Heart right ventricle (tissue), 16 donors: ENCODE measurements around the gene ZNF750. TPM values are rescaled to one million over a fixed set of nuclear protein-coding genes. Genes with fewer than 3 reads are reported as not detected.
A peak's percentile ranks its signal among the peaks of the same experiment; 100 is the strongest.

Experiments used
- ATAC-seq, 8 donors: fragments of 200-7000 bp; cut with Tn5 transposase; one replicate each; pipeline ENCODE4 v1.9.1; 2020; ENCODE audit warnings: mild to moderate bottlenecking in 8 of 8, moderate library complexity in 8 of 8, moderate number of reproducible peaks in 1 of 8
- DNase-seq, 2 donors: peaks; one replicate each; pipeline ENCODE4 v3.0.0-alpha.2; 2020
- H3K27ac ChIP-seq, 10 donors: fragments of 200-600 bp; sonication (generic) in 2 of 10; one replicate each; pipeline versions ENCODE4 v1.5.0 to v1.8.0; 2020 to 2022; ENCODE audit warnings: mild to moderate bottlenecking in 3 of 10
- H3K27me3 ChIP-seq, 7 donors: fragments of 200-600 bp; one replicate each; pipeline ENCODE4 v1.8.0; 2021 to 2022; ENCODE audit warnings: mild to moderate bottlenecking in 2 of 7
- H3K36me3 ChIP-seq, 9 donors: fragments of 200-600 bp; sonication (generic) in 1 of 9; one replicate each; pipeline versions ENCODE4 v1.5.0 to v1.8.0; 2020 to 2022; ENCODE audit warnings: mild to moderate bottlenecking in 2 of 9
- H3K4me1 ChIP-seq, 9 donors: fragments of 200-600 bp; sonication (generic) in 1 of 9; one replicate each; pipeline versions ENCODE4 v1.5.0 to v1.8.0; 2020 to 2022; ENCODE audit warnings: mild to moderate bottlenecking in 4 of 9
- H3K4me3 ChIP-seq, 10 donors: fragments of 200-600 bp; sonication (generic) in 2 of 10; one replicate each; pipeline versions ENCODE4 v1.5.0 to v1.8.0; 2020 to 2022; ENCODE audit warnings: mild to moderate bottlenecking in 7 of 10, moderate library complexity in 2 of 10
- H3K9me3 ChIP-seq, 11 donors: fragments of 200-600 bp in 10 of 11; sonication (generic) in 2 of 11; one replicate each; pipeline versions ENCODE4 v1.5.0 to v1.8.0; 2013 to 2022; ENCODE audit warnings: mild to moderate bottlenecking in 2 of 11, control low read depth in 1 of 11, moderate library complexity in 1 of 11
- CTCF ChIP-seq, 9 donors: fragments of 200-600 bp; sonication (generic) in 2 of 9; IDR thresholded peaks; one replicate each; pipeline versions ENCODE4 v1.5.0 to v1.8.0; 2021 to 2022; ENCODE audit warnings: antibody characterized with exemption in 9 of 9, mild to moderate bottlenecking in 5 of 9, moderate library complexity in 1 of 9
- WGBS, 2 donors: extraction: QIAGEN DNeasy Blood & Tissue Kit; methylation state at CpG; one replicate each; pipeline ENCODE4 v1.1.7; 2013; ENCODE audit warnings: inconsistent platforms in 1 of 2; 5-methylcytosine and 5-hydroxymethylcytosine counted together
- intact Hi-C, 10 donors: fragments of 100-400 bp; cut with DNase I; formaldehyde crosslinking; loops; one replicate each; pipeline versions ENCODE4 v1.11.1 to v1.14.2; 2022
- polyA plus RNA-seq, 2 donors: library from polyadenylated mRNA; stranded (reverse); fragments of 200-250 nt; gene quantifications; one replicate each; pipeline ENCODE4 v1.2.3, GENCODE V29; 2013
- total RNA-seq, 10 donors: library from RNA; stranded (reverse); fragmentation: NEBNext Ultra II Directional in 3 of 10; extraction: Animal tissue kit (Norgen Biotek cat#: 25700) in 3 of 10; gene quantifications; one replicate each; pipeline versions ENCODE4 v1.2.1 to v1.2.4, GENCODE V29; 2021 to 2023
- donor health status: Arrhythmogenic right ventricular cardiomyopathy.
- donor health status: ischemic (EF 13 %, LVEDD 7.1; RV severe dilation, severe dysfunction).
- donor health status: healthy with polysubstance abuse.
- donor health status: DM: no; HTN: yes; CAD: no.
- donor health status: DM: no; HTN: no; CAD: no.
- donor health status: ischemic (EF 25% LVEDD 6.9; RV normal size, moderate dysfunction).
- donor health status: ischemic (EF 25% LVEDD 5.7; RV mildly dilated, moderate dysfunction).
- donor health status: healthy.
- donor health status: DM: yes; HTN: yes; CAD: no.
- donor health status: Ischemic cardiomyopathy.
- donor health status: ischemic (EF 35%, LVEDD 5.7; RV mildly dilated, moderate dysfunction).
- donor health status: nonischemic (EF 11% LVEDD 7.7; RV severe dilation, severe dysfunction).
- donor health status: DM: yes; HTN: yes; CAD: no.
- donor health status: PGD.
- donor health status: ischemic (EF 29% LVEDD 5.4; RV normal size, mild dysfunction).
- donor health status: nonischemic (EF 23%, LVEDD 6.1; RV moderate dilation, normal function).

ZNF750 gene
- total and polyA plus RNA-seq, 12 donors: 0.11 to 0.20 (median 0.15) TPM; not detected in 7

- 65 to 73% methylated on average over 7 of the region's 7 CpGs for WGBS, 2 donors
- Histone ChIP-seq H3K36me3 (peaks cover 0 to 4% (median 0%) of the 10 kb centered on the region in 9 donors), H3K4me3 (peak overlapping the region in 2 of 10 donors; percentile 52 to 56), H3K4me1 (peaks cover 0 to 34% (median 8%) of the 10 kb centered on the region in 9 donors), H3K27me3 (no peaks in the 10 kb centered on the region), H3K27ac (peak overlapping the region; percentile 45 to 89 (median 78)), H3K9me3 (no peaks in the 10 kb centered on the region)
- intact Hi-C loops: loop anchor here in 3 of 10 donors (2.0 to 10.0 kb wide), 4 partner anchors 37 to 61 kb away; no protein-coding TSS in a partner anchor
- ATAC-seq: peak in 6 of 8 donors; percentile 6 to 39 (median 14)
- no peak for TF ChIP-seq CTCF (IDR thresholded peaks at IDR 0.05)
- DNase-seq: no peak
These were observed 4.3 kb upstream of the ZNF750 start for GRCh38 chr17:82843904-82844680.

- Histone ChIP-seq H3K27me3 (no peaks in the 10 kb centered on the region), H3K36me3 (peaks cover 0 to 4% (median 0%) of the 10 kb centered on the region in 9 donors), H3K9me3 (no peaks in the 10 kb centered on the region), H3K4me3 (no peak overlapping the region), H3K27ac (no peak overlapping the region), H3K4me1 (peaks cover 7 to 37% (median 24%) of the 10 kb centered on the region in 9 donors)
- intact Hi-C loops: loop anchor here in 1 of 10 donors (5.0 to 10.0 kb wide), 2 partner anchors 35 to 57 kb away; no protein-coding TSS in a partner anchor
- DNase-seq (no peak), ATAC-seq (no peak)
- 90 to 93% methylated on average over 16 of the region's 16 CpGs for WGBS, 2 donors
- no peak for TF ChIP-seq CTCF (IDR thresholded peaks at IDR 0.05)
These were observed 2.2 kb upstream of the ZNF750 start for GRCh38 chr17:82841921-82842596.

GRCh38 chr17:82840431-82840831 is 609 bp upstream of the ZNF750 start:
- WGBS, 2 donors: 91 to 94% methylated on average over 12 of the region's 12 CpGs

More at GRCh38 chr17:82840431-82840831, 609 bp upstream of the ZNF750 start:
- intact Hi-C loops: loop anchor here in 1 of 10 donors (5.0 to 10.0 kb wide), 2 partner anchors 33 to 56 kb away; no protein-coding TSS in a partner anchor
- DNase-seq: no peak
- peaks cover 7 to 38% (median 31%) of the 10 kb centered on the region in 9 donors for H3K4me1 ChIP-seq
- no peaks in the 10 kb centered on the region for H3K9me3 ChIP-seq
- no peak for TF ChIP-seq CTCF (IDR thresholded peaks at IDR 0.05)
- ATAC-seq: no peak
- peaks cover 0 to 4% (median 0%) of the 10 kb centered on the region in 9 donors for H3K36me3 ChIP-seq
- H3K27me3 ChIP-seq: no peaks in the 10 kb centered on the region
- no peak overlapping the region for H3K4me3 ChIP-seq
- H3K27ac ChIP-seq: no peak overlapping the region
